CD4-positive, alpha-beta T cell (primary cell): ENCODE measurements around the gene FXYD6. TPM values are rescaled to one million over a fixed set of nuclear protein-coding genes. Genes with fewer than 3 reads are reported as not detected.

Experiments used
- ATAC-seq: fragments of 200-7000 bp; cut with Tn5 transposase; one replicate; pipeline ENCODE4 v1.10.0; 2022; ENCODE audit warnings: mild to moderate bottlenecking; ENCODE audit not compliant: poor library complexity
- CTCF ChIA-PET: fragments of 350-600 bp; sonication (Branson Sonifier 250); formaldehyde crosslinking; loops from one replicate; lab custom pipeline; 2021; ENCODE audit warnings: antibody characterized with exemption, inconsistent platforms; lab: Charles Lee
- POLR2A ChIA-PET: fragments of 350-600 bp; sonication (Branson Sonifier 250); formaldehyde crosslinking; loops from one replicate; lab custom pipeline; 2021; ENCODE audit warnings: antibody characterized with exemption, inconsistent platforms; lab: Charles Lee
- DNase-seq, 14 experiments: peaks; one replicate each; pipeline ENCODE4 v3.0.0-alpha.2; 2013 to 2020; ENCODE audit warnings: mixed read lengths in 2 of 14
- H3K27ac ChIP-seq, 2 donors: one replicate each; pipeline versions ENCODE4 v1.5.1 to v1.7.0; 2013; ENCODE audit warnings: low read length in 2 of 2, low read depth in 1 of 2, mild to moderate bottlenecking in 1 of 2
- H3K27me3 ChIP-seq, 2 experiments: 1 replicate in 1 of 2; 2 replicates in 1 of 2; pipeline versions ENCODE4 v1.6.1 to v1.7.0; 2013; ENCODE audit warnings: low read length in 2 of 2, control low read depth in 1 of 2, mild to moderate bottlenecking in 1 of 2, moderate library complexity in 1 of 2; ENCODE audit not compliant: insufficient read depth in 2 of 2, control insufficient read depth in 1 of 2
- H3K36me3 ChIP-seq: one replicate; pipeline ENCODE4 v1.6.1; 2013; ENCODE audit warnings: low read length, control low read depth; ENCODE audit not compliant: insufficient read depth
- H3K4me1 ChIP-seq: one replicate; pipeline ENCODE4 v1.6.1; 2013; ENCODE audit warnings: low read length, control low read depth; ENCODE audit not compliant: insufficient read depth
- H3K4me3 ChIP-seq: one replicate; pipeline ENCODE4 v1.5.1; 2013; ENCODE audit warnings: mild to moderate bottlenecking, low read length, moderate library complexity
- H3K9me3 ChIP-seq, 2 experiments: 1 replicate in 1 of 2; 2 replicates in 1 of 2; pipeline versions ENCODE4 v1.6.1 to v1.7.0; 2013; ENCODE audit warnings: low read length in 2 of 2, mild to moderate bottlenecking in 2 of 2, control low read depth in 1 of 2, moderate library complexity in 1 of 2; ENCODE audit not compliant: control insufficient read depth in 1 of 2, insufficient read depth in 1 of 2
- H3K27ac Mint-ChIP-seq: one replicate; pipeline ENCODE4 v1.8.0; 2020; ENCODE audit warnings: mixed read lengths
- H3K27me3 Mint-ChIP-seq: one replicate; pipeline ENCODE4 v1.8.0; 2021; ENCODE audit warnings: mixed read lengths
- H3K36me3 Mint-ChIP-seq: one replicate; pipeline ENCODE4 v1.8.0; 2021; ENCODE audit warnings: low read depth, mixed read lengths
- H3K4me1 Mint-ChIP-seq: one replicate; pipeline ENCODE4 v1.8.0; 2021; ENCODE audit warnings: low read depth, mixed read lengths
- H3K4me3 Mint-ChIP-seq: one replicate; pipeline ENCODE4 v1.8.0; 2020; ENCODE audit warnings: mild to moderate bottlenecking, mixed read lengths
- H3K9me3 Mint-ChIP-seq: one replicate; pipeline ENCODE4 v1.8.0; 2020; ENCODE audit warnings: mixed read lengths
- intact Hi-C, 2 experiments: fragments of 100-400 bp; cut with DNase I in 1 of 2; cut with micrococcal nuclease in 1 of 2; formaldehyde crosslinking; loops; one replicate each; pipeline versions ENCODE4 v1.15.1 to v1.9.0; 2023 to 2025; cut with DNase I, micrococcal nuclease
- total RNA-seq, 174 experiments: library from RNA in 2 of 174; stranded (reverse) in 2 of 174; gene quantifications; one replicate each; pipeline ENCODE4 v1.2.3 and lab custom pipeline; 2021 to 2026
- TF ChIP-seq, protein P1 (sequence below): fragments of 200-600 bp; IDR thresholded peaks from one replicate; pipeline ENCODE4 v1.8.0; 2022; ENCODE audit warnings: antibody characterized with exemption, mild to moderate bottlenecking

The FXYD6 gene
- total RNA-seq, 2 experiments from 2014 or later, result not detected

DNA sequence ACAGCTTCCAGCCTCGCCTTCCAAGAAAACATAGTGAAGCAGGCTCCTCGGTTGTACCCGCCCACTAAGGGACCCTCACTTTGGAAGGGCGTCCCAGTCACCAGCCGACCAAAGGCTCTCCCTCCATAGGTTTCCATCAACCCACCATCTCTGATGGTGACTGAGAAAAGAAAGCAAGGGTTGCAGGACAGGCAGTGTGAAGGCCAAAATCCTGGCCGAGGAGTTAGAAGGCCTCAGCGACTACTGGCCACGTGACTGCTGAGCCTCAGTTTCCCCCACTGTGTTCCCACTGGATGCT lies 2.7 kb downstream of the FXYD6 start:
- H3K27me3 ChIP-seq, result peaks cover 50 to 51% of the 10 kb centered on the region in 2 experiments
- H3K27ac ChIP-seq, result no peak overlapping the region
- intact Hi-C loops, result no loop called here
- H3K4me3 ChIP-seq, result no peak overlapping the region
- DNase-seq, result no peak
- H3K9me3 ChIP-seq, result no peaks in the 10 kb centered on the region
- TF ChIP-seq, protein P1, sequence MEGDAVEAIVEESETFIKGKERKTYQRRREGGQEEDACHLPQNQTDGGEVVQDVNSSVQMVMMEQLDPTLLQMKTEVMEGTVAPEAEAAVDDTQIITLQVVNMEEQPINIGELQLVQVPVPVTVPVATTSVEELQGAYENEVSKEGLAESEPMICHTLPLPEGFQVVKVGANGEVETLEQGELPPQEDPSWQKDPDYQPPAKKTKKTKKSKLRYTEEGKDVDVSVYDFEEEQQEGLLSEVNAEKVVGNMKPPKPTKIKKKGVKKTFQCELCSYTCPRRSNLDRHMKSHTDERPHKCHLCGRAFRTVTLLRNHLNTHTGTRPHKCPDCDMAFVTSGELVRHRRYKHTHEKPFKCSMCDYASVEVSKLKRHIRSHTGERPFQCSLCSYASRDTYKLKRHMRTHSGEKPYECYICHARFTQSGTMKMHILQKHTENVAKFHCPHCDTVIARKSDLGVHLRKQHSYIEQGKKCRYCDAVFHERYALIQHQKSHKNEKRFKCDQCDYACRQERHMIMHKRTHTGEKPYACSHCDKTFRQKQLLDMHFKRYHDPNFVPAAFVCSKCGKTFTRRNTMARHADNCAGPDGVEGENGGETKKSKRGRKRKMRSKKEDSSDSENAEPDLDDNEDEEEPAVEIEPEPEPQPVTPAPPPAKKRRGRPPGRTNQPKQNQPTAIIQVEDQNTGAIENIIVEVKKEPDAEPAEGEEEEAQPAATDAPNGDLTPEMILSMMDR, result no peak
- ChIA-PET POLR2A (no interaction called here), CTCF (no interaction called here)
- H3K4me1 Mint-ChIP-seq, result peaks cover 39% of the 10 kb centered on the region
- H3K4me1 ChIP-seq, result peaks cover 38% of the 10 kb centered on the region
- peaks cover 67% of the 10 kb centered on the region for H3K27me3 Mint-ChIP-seq
- no peaks in the 10 kb centered on the region for H3K36me3 ChIP-seq
- no peaks in the 10 kb centered on the region for H3K36me3 Mint-ChIP-seq
- H3K9me3 Mint-ChIP-seq, result no peaks in the 10 kb centered on the region
- no peak overlapping the region for H3K4me3 Mint-ChIP-seq
- no peak overlapping the region for H3K27ac Mint-ChIP-seq
- no peak for ATAC-seq

DNA sequence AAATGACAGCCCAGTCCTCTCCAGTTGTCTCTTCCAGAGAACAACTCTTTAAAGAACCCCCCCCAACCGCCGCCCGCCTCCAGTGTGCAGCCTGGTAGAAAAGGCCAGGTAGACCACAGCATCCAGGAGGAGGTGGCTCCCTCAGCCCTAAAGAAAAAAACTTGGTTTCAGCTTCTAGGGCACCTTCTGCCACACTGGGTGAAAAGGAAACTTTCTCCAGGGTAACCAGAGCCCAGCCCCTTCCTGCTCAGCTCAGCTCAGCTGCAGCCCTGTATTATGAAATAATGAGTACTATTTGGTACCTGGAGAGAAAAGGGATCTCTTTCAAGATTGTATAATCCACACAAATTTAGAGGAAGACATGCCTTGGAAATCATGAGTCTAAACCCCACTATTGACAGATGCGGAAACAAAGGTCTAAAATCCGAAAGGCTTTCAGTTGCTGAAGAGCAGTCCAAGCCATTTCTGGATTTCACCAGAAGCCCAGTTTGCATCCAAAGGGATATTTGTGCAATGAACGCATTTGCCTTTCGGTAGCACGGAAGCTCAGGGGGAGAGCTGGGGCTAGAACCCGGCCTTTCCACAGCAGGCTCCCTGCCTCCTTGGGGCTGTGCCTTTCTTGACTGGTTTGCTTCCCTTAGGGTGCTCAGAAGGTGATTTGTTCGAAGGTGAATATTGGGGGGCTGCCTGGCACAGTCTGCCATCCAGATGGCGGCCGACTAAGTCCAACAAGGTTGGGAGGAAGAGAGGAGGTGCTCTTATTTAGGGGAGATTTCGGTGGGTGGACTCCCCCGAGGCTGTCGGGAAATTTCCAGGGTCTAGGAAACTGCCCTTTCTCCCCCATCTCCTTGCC lies 3.3 kb downstream of the FXYD6 start:
- no peak overlapping the region for H3K4me3 Mint-ChIP-seq
- TF ChIP-seq, protein P1, result no peak
- peak in 1 of 14 experiments; percentile 13 for DNase-seq
- intact Hi-C loops, result no loop called here
- Histone ChIP-seq H3K27me3 (peaks cover 47 to 49% of the 10 kb centered on the region in 2 experiments), H3K9me3 (no peaks in the 10 kb centered on the region), H3K4me1 (peaks cover 38% of the 10 kb centered on the region), H3K4me3 (no peak overlapping the region), H3K27ac (no peak overlapping the region), H3K36me3 (no peaks in the 10 kb centered on the region)
- peaks cover 61% of the 10 kb centered on the region for H3K27me3 Mint-ChIP-seq
- H3K27ac Mint-ChIP-seq, result no peak overlapping the region
- ATAC-seq, result no peak
- H3K9me3 Mint-ChIP-seq, result no peaks in the 10 kb centered on the region
- POLR2A ChIA-PET, result no interaction called here
- CTCF ChIA-PET, result no interaction called here
- no peaks in the 10 kb centered on the region for H3K36me3 Mint-ChIP-seq
- peaks cover 39% of the 10 kb centered on the region for H3K4me1 Mint-ChIP-seq

DNA sequence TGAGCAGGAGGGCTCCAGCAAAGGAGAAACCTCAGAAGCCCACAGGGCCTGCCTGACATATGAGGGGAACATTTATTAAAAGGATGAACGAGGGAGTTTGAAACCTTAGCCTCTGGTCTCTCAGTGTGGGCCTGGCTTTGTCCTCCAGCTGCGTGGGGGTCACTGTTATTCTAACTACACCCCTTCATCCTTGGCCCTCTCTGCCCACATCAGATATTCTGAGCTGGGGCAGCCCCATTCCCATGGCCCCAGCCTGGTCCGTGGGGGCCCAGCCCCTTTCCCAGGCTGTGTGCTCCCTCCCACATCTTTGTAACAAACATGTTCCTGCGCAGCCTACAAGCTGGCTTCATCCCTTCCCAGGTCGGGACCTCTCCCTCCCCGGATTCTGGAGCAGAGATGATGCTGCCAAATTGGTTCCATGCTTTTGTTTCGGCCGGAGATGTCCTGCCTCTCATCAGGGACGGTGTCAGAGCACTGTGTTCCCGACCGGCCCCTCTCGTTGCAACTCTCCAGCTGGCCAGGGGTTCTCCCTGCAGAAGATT lies 4.0 kb downstream of the FXYD6 start:
- POLR2A ChIA-PET, result no interaction called here
- peaks cover 39% of the 10 kb centered on the region for H3K4me1 Mint-ChIP-seq
- CTCF ChIA-PET, result no interaction called here
- H3K9me3 ChIP-seq, result no peaks in the 10 kb centered on the region
- H3K27me3 Mint-ChIP-seq, result peaks cover 54% of the 10 kb centered on the region
- H3K27ac Mint-ChIP-seq, result no peak overlapping the region
- H3K36me3 Mint-ChIP-seq, result no peaks in the 10 kb centered on the region
- no peaks in the 10 kb centered on the region for H3K36me3 ChIP-seq
- TF ChIP-seq, protein P1, result no peak
- ATAC-seq (no peak), DNase-seq (no peak)
- no peak overlapping the region for H3K4me3 ChIP-seq
- no peaks in the 10 kb centered on the region for H3K9me3 Mint-ChIP-seq
- no peak overlapping the region for H3K27ac ChIP-seq
- H3K4me1 ChIP-seq, result peaks cover 38% of the 10 kb centered on the region
- peaks cover 40 to 42% of the 10 kb centered on the region in 2 experiments for H3K27me3 ChIP-seq
- no peak overlapping the region for H3K4me3 Mint-ChIP-seq
- intact Hi-C loops, result no loop called here
